ENCODE results near the gene VASN.
A peak's percentile ranks its signal among the peaks of the same experiment; 100 is the strongest.

The VASN gene

GRCh38 chr16:4401510-4401909, 29.9 kb downstream of the VASN start:
- no peak overlapping the region for H3K4me2 ChIP-seq (ENCODE audit: low read length)
- peaks cover 47% of the 10 kb centered on the region for H3K36me3 ChIP-seq (ENCODE audit: control insufficient read depth, low read length)
- H3K9me3 ChIP-seq (ENCODE audit: control insufficient read depth, insufficient read depth, low read length): no peaks in the 10 kb centered on the region
- no peaks in the 10 kb centered on the region for H3F3A ChIP-seq (ENCODE audit: control insufficient read depth, insufficient read depth)
- no peak overlapping the region for H3K4me3 ChIP-seq (ENCODE audit: low read length)
- no peaks in the 10 kb centered on the region for H3K79me2 ChIP-seq (ENCODE audit: control insufficient read depth, low read length)
- H3K27me3 ChIP-seq (ENCODE audit: control insufficient read depth, low read length): no peaks in the 10 kb centered on the region
- peaks cover 6% of the 10 kb centered on the region for H4K20me1 ChIP-seq (ENCODE audit: control insufficient read depth, insufficient read depth, low read depth, low read length)
- no peaks in the 10 kb centered on the region for H3K4me1 ChIP-seq (ENCODE audit: control insufficient read depth, low read length)
- no peak overlapping the region for H3K27ac ChIP-seq (ENCODE audit: low read depth, low read length)
- H3K9me2 ChIP-seq (replicated peaks; ENCODE audit: control insufficient read depth, low read length): no peaks in the 10 kb centered on the region
- TF ChIP-seq EZH2phosphoT487 (IDR thresholded peaks at IDR 0.05; ENCODE audit: borderline replicate concordance, low read length) (no peak), CTCF (IDR thresholded peaks at IDR 0.05; ENCODE audit: low read depth, low read length, poor library complexity, severe bottlenecking) (no peak)

- no peak overlapping the region for H3K4me2 ChIP-seq (ENCODE audit: low read length)
- peaks cover 6% of the 10 kb centered on the region for H4K20me1 ChIP-seq (ENCODE audit: control insufficient read depth, insufficient read depth, low read depth, low read length)
- TF ChIP-seq EZH2phosphoT487 (IDR thresholded peaks at IDR 0.05; ENCODE audit: borderline replicate concordance, low read length): no peak
- peak; percentile 88 for TF ChIP-seq CTCF (IDR thresholded peaks at IDR 0.05; ENCODE audit: low read depth, low read length, poor library complexity, severe bottlenecking)
- peaks cover 53% of the 10 kb centered on the region for H3K36me3 ChIP-seq (ENCODE audit: control insufficient read depth, low read length)
- no peaks in the 10 kb centered on the region for H3K9me2 ChIP-seq (replicated peaks; ENCODE audit: control insufficient read depth, low read length)
- no peaks in the 10 kb centered on the region for H3K79me2 ChIP-seq (ENCODE audit: control insufficient read depth, low read length)
- no peaks in the 10 kb centered on the region for H3K9me3 ChIP-seq (ENCODE audit: control insufficient read depth, insufficient read depth, low read length)
- no peak overlapping the region for H3K27ac ChIP-seq (ENCODE audit: low read depth, low read length)
- H3K4me3 ChIP-seq (ENCODE audit: low read length): no peak overlapping the region
- H3K4me1 ChIP-seq (ENCODE audit: control insufficient read depth, low read length): no peaks in the 10 kb centered on the region
- H3F3A ChIP-seq (ENCODE audit: control insufficient read depth, insufficient read depth): no peaks in the 10 kb centered on the region
- no peaks in the 10 kb centered on the region for H3K27me3 ChIP-seq (ENCODE audit: control insufficient read depth, low read length)
Measured at GRCh38 chr16:4402439-4403132, 30.9 kb downstream of the VASN start.

GRCh38 chr16:4403133-4403949, 31.7 kb downstream of the VASN start:
- Histone ChIP-seq H3K79me2 (ENCODE audit: control insufficient read depth, low read length) (no peaks in the 10 kb centered on the region), H3K27me3 (ENCODE audit: control insufficient read depth, low read length) (no peaks in the 10 kb centered on the region), H3K4me1 (ENCODE audit: control insufficient read depth, low read length) (no peaks in the 10 kb centered on the region), H3K9me2 (replicated peaks; ENCODE audit: control insufficient read depth, low read length) (no peaks in the 10 kb centered on the region), H4K20me1 (ENCODE audit: control insufficient read depth, insufficient read depth, low read depth, low read length) (peaks cover 6% of the 10 kb centered on the region), H3F3A (ENCODE audit: control insufficient read depth, insufficient read depth) (no peaks in the 10 kb centered on the region), H3K4me3 (ENCODE audit: low read length) (no peak overlapping the region), H3K27ac (ENCODE audit: low read depth, low read length) (no peak overlapping the region), H3K4me2 (ENCODE audit: low read length) (no peak overlapping the region), H3K36me3 (ENCODE audit: control insufficient read depth, low read length) (peaks cover 60% of the 10 kb centered on the region), H3K9me3 (ENCODE audit: control insufficient read depth, insufficient read depth, low read length) (no peaks in the 10 kb centered on the region)
- no peak for TF ChIP-seq EZH2phosphoT487 (IDR thresholded peaks at IDR 0.05; ENCODE audit: borderline replicate concordance, low read length)
- TF ChIP-seq CTCF (IDR thresholded peaks at IDR 0.05; ENCODE audit: low read depth, low read length, poor library complexity, severe bottlenecking): no peak

Measured in DOHH2 (cell line).